ENCODE data around the gene AKAP6.

GRCh38 chr14:32645551-32645950, 316.5 kb downstream of the AKAP6 start:
- no peak for TF ChIP-seq EZH2 (IDR thresholded peaks at IDR 0.05; ENCODE audit: insufficient read depth, low read length)
- no peak for TF ChIP-seq CTCF (IDR thresholded peaks at IDR 0.05; ENCODE audit: insufficient read depth, low read depth, low read length)
